Colonic mucosa (tissue), 4 donors: ENCODE measurements around the gene PIBF1. TPM values are rescaled to one million over a fixed set of nuclear protein-coding genes. Genes with fewer than 3 reads are reported as not detected.
A peak's percentile ranks its signal among the peaks of the same experiment; 100 is the strongest.

Experiments
- DNase-seq: peaks from one replicate; pipeline ENCODE4 v3.0.0-alpha.2; 2020
- H3K27ac ChIP-seq: fragments of 200-600 bp; one replicate; pipeline ENCODE4 v1.8.0; 2021
- H3K27me3 ChIP-seq: fragments of 200-600 bp; one replicate; pipeline ENCODE4 v1.8.0; 2021
- H3K36me3 ChIP-seq: fragments of 200-600 bp; one replicate; pipeline ENCODE4 v1.8.0; 2021
- H3K4me1 ChIP-seq: fragments of 200-600 bp; one replicate; pipeline ENCODE4 v1.8.0; 2021; ENCODE audit warnings: mild to moderate bottlenecking
- H3K4me3 ChIP-seq: fragments of 200-600 bp; one replicate; pipeline ENCODE4 v1.8.0; 2021
- H3K9ac ChIP-seq, 2 donors: one replicate each; pipeline ENCODE4 v1.7.0; 2013; ENCODE audit warnings: control low read depth in 2 of 2, low read depth in 2 of 2, low read length in 2 of 2
- H3K9me3 ChIP-seq: fragments of 200-600 bp; one replicate; pipeline ENCODE4 v1.8.0; 2021
- intact Hi-C: fragments of 100-400 bp; cut with DNase I; formaldehyde crosslinking; loops from one replicate; pipeline ENCODE4 v1.14.1; 2022
- total RNA-seq, 2 donors: library from RNA; stranded (reverse); fragmentation: NEBNext Ultra II Directional in 1 of 2; extraction: Animal tissue kit (Norgen Biotek cat#: 25700) in 1 of 2; gene quantifications; one replicate each; pipeline ENCODE4 v1.2.1, GENCODE V29; 2021
- TF ChIP-seq, protein P1 (sequence below): fragments of 200-600 bp; IDR thresholded peaks from one replicate; pipeline ENCODE4 v1.8.0; 2022; ENCODE audit warnings: antibody characterized with exemption, mild to moderate bottlenecking
- donor health status: healthy.
- donor health status: DM: no; HTN: no; CAD: no.
- donor health status: DM: no; HTN: no; CAD: no.

The PIBF1 gene
- total RNA-seq, 2 donors from 2014 or later: 12.3 to 17.5 TPM

DNA sequence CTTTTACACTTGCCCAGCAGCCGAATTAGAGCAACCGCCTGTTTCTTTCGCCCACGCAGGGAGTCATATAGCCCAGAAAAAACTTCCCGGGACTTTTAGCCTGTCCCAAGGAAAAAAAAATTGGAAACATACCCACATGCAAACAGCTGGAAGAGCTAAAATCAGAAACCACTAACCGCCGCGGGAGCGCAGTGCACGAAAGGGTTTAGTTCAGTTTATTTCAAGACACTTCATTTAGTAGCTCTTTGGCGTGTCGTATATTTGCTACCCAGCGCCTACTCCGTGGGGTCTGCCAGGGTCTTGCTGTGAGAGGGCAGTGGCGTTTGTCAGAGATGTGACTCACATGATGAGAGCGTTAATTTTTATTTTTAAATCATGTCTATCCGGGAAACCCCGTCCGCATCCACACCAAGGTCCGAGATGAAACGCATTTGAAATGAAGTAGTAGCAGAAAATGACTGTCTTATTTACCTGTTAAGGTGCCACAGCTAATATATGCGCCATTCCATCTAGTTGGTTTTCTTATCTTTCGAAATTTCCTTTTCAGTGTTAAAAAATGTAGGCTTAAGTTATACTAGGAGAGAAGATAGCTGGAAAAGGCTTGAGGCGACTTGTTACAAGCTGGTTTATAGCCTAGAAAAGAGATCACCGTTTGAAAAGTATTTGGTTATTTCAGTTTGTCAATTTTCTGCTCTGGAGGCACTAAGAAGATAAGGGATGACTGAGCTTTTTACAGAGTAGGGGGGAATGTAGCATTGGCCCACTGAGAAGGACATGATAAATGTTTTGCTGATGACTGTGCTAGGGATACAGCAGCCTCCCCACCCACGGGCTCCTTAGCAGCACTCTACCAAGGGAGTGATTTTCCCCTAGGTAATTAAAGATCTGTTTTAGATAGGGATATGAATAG lies 278.6 kb downstream of the PIBF1 start:
- TF ChIP-seq, protein P1, sequence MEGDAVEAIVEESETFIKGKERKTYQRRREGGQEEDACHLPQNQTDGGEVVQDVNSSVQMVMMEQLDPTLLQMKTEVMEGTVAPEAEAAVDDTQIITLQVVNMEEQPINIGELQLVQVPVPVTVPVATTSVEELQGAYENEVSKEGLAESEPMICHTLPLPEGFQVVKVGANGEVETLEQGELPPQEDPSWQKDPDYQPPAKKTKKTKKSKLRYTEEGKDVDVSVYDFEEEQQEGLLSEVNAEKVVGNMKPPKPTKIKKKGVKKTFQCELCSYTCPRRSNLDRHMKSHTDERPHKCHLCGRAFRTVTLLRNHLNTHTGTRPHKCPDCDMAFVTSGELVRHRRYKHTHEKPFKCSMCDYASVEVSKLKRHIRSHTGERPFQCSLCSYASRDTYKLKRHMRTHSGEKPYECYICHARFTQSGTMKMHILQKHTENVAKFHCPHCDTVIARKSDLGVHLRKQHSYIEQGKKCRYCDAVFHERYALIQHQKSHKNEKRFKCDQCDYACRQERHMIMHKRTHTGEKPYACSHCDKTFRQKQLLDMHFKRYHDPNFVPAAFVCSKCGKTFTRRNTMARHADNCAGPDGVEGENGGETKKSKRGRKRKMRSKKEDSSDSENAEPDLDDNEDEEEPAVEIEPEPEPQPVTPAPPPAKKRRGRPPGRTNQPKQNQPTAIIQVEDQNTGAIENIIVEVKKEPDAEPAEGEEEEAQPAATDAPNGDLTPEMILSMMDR: no peak
- Histone ChIP-seq H3K9me3 (no peaks in the 10 kb centered on the region), H3K27ac (peak overlapping the region; percentile 72), H3K36me3 (no peaks in the 10 kb centered on the region), H3K4me1 (no peaks in the 10 kb centered on the region), H3K4me3 (peak overlapping the region; percentile 77), H3K9ac (peak overlapping the region; percentile 88 to 99), H3K27me3 (no peaks in the 10 kb centered on the region)
- peak; percentile 44 for DNase-seq
- intact Hi-C loops: no loop called here

DNA sequence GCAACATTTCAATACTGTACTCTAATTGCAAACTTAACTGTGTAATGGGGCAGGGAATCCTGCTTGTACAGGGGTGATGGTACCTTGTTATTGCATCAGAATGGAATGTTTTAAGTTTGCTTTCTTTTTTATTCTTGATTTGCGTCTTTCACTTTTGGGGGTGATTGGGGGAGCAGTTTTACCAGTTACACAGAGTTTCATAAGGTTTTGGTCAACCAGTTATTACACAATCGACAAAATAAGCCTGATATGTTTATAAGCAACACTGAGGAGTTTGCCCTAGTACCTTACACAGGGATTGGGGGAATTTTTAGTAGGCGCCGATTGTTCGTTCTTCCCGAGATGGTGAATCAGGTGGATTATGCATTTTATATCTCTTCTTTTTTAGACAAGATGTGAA lies 279.5 kb downstream of the PIBF1 start:
- peak overlapping the region; percentile 14 to 99 for H3K9ac ChIP-seq
- H3K27ac ChIP-seq: peak overlapping the region; percentile 72
- TF ChIP-seq, protein P1: no peak
- no peaks in the 10 kb centered on the region for H3K9me3 ChIP-seq
- H3K4me3 ChIP-seq: peak overlapping the region; percentile 77
- intact Hi-C loops: no loop called here
- H3K27me3 ChIP-seq: no peaks in the 10 kb centered on the region
- no peak for DNase-seq
- H3K4me1 ChIP-seq: no peaks in the 10 kb centered on the region
- H3K36me3 ChIP-seq: no peaks in the 10 kb centered on the region

DNA sequence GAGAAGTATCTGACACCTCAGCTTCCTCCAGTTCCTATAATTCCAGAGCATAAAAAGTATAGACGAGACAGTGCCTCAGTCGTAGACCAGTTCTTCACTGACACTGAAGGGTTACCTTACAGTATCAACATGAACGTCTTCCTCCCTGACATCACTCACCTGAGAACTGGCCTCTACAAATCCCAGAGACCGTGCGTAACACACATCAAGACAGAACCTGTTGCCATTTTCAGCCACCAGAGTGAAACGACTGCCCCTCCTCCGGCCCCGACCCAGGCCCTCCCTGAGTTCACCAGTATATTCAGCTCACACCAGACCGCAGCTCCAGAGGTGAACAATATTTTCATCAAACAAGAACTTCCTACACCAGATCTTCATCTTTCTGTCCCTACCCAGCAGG lies 279.9 kb downstream of the PIBF1 start:
- TF ChIP-seq, protein P1: no peak
- Histone ChIP-seq H3K36me3 (no peaks in the 10 kb centered on the region), H3K9ac (peak overlapping the region; percentile 45 to 99), H3K27ac (peak overlapping the region; percentile 72), H3K27me3 (no peaks in the 10 kb centered on the region), H3K9me3 (no peaks in the 10 kb centered on the region), H3K4me3 (peak overlapping the region; percentile 77), H3K4me1 (no peaks in the 10 kb centered on the region)
- DNase-seq: peak; percentile 60
- intact Hi-C loops: no loop called here

DNA sequence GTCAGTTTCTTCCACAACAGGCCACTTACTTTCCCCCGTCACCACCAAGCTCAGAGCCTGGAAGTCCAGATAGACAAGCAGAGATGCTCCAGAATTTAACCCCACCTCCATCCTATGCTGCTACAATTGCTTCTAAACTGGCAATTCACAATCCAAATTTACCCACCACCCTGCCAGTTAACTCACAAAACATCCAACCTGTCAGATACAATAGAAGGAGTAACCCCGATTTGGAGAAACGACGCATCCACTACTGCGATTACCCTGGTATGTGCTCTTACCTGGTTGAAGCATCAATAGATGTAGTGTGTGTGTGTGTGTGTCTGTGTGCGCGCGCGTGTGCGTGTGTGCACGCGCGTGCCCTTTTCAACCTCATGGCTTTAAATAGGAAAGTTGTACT lies 280.5 kb downstream of the PIBF1 start:
- no peak for DNase-seq
- Histone ChIP-seq H3K4me1 (no peaks in the 10 kb centered on the region), H3K27me3 (no peaks in the 10 kb centered on the region), H3K27ac (peak overlapping the region; percentile 72), H3K9ac (peak overlapping the region; percentile 45 to 99), H3K9me3 (no peaks in the 10 kb centered on the region), H3K4me3 (peak overlapping the region; percentile 77), H3K36me3 (no peaks in the 10 kb centered on the region)
- TF ChIP-seq, protein P1: no peak
- intact Hi-C loops: no loop called here

DNA sequence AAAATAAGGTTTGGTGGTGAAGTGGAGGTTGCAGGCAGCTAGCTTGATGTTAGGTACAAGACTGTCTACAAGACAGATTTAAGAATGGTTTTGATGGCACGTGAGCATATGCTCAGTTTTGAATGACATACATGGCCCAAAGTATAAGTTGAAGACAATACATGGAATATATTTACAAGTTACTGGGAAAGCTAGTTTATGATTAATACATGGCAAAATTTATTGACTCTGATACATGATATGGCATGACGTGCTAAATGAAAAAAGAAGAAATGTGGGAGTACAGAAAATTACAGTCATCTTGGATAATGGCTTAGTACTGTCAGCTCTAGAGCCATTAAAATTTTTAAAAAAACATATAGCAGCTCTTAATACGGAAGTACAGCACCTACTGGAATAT lies 281.2 kb downstream of the PIBF1 start:
- DNase-seq: no peak
- intact Hi-C loops: no loop called here
- Histone ChIP-seq H3K4me1 (no peaks in the 10 kb centered on the region), H3K9me3 (no peaks in the 10 kb centered on the region), H3K9ac (peak overlapping the region in 1 of 2 donors; percentile 99), H3K36me3 (no peaks in the 10 kb centered on the region), H3K27ac (peak overlapping the region; percentile 72), H3K4me3 (peak overlapping the region; percentile 77), H3K27me3 (no peaks in the 10 kb centered on the region)
- TF ChIP-seq, protein P1: no peak
